Thyroid gland (tissue), 4 donors: ENCODE data around the gene CLP1.

ENCODE experiments used
- POLR2A ChIP-seq, 2 donors: fragments of 450-650 bp; IDR thresholded peaks; one replicate each; pipeline ENCODE4 v1.6.1; 2017; ENCODE audit warnings: antibody characterized with exemption in 2 of 2, mild to moderate bottlenecking in 2 of 2, moderate library complexity in 1 of 2
- TF ChIP-seq, protein P1 (sequence below), 6 experiments: fragments of 200-600 bp in 3 of 6; fragments of 450-650 bp in 3 of 6; sonication (generic) in 3 of 6; IDR thresholded peaks; one replicate each; pipeline ENCODE4 v1.5.1; 2016 to 2019; ENCODE audit warnings: antibody characterized with exemption in 6 of 6, mild to moderate bottlenecking in 2 of 6, inconsistent platforms in 1 of 6, moderate library complexity in 1 of 6

- no peak for TF ChIP-seq POLR2A (IDR thresholded peaks at IDR 0.05)
- TF ChIP-seq, protein P1, sequence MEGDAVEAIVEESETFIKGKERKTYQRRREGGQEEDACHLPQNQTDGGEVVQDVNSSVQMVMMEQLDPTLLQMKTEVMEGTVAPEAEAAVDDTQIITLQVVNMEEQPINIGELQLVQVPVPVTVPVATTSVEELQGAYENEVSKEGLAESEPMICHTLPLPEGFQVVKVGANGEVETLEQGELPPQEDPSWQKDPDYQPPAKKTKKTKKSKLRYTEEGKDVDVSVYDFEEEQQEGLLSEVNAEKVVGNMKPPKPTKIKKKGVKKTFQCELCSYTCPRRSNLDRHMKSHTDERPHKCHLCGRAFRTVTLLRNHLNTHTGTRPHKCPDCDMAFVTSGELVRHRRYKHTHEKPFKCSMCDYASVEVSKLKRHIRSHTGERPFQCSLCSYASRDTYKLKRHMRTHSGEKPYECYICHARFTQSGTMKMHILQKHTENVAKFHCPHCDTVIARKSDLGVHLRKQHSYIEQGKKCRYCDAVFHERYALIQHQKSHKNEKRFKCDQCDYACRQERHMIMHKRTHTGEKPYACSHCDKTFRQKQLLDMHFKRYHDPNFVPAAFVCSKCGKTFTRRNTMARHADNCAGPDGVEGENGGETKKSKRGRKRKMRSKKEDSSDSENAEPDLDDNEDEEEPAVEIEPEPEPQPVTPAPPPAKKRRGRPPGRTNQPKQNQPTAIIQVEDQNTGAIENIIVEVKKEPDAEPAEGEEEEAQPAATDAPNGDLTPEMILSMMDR (IDR thresholded peaks at IDR 0.05): no peak
These were observed 17.3 kb upstream of the CLP1 start for GRCh38 chr11:57640068-57640800.
